H1 (cell line): ENCODE data around the gene ACKR2. TPM values are rescaled to one million over a fixed set of nuclear protein-coding genes. Genes with fewer than 3 reads are reported as not detected.

Experiments
- BCL11A ChIP-seq, 2 experiments: IDR thresholded peaks; one replicate each; pipeline ENCODE4 v1.6.1; 2011; ENCODE audit warnings: low read depth in 2 of 2, low read length in 2 of 2, mild to moderate bottlenecking in 2 of 2
- CBX5 ChIP-seq: fragments of 300-800, 300-1000 bp; sonication (generic); IDR thresholded peaks from 2 replicates; pipeline ENCODE4 v1.7.1; 2016; ENCODE audit warnings: antibody characterized with exemption, low read length, low read depth
- EGR1 ChIP-seq: IDR thresholded peaks from 2 replicates; pipeline ENCODE4 v1.6.1; 2011; ENCODE audit warnings: low read depth, low read length, borderline replicate concordance
- NRF1 ChIP-seq: IDR thresholded peaks from 2 replicates; pipeline ENCODE4 v1.6.1; 2011; ENCODE audit warnings: mild to moderate bottlenecking, low read depth, low read length, improper control_type of control experiment
- POLR2AphosphoS5 ChIP-seq: IDR thresholded peaks from 2 replicates; pipeline ENCODE4 v1.6.1; 2011; ENCODE audit warnings: low read depth, low read length
- SP4 ChIP-seq: IDR thresholded peaks from 2 replicates; pipeline ENCODE4 v1.6.1; 2012; ENCODE audit warnings: low read length, inconsistent platforms
- YY1 ChIP-seq: IDR thresholded peaks from 2 replicates; pipeline ENCODE4 v1.6.1; 2011; ENCODE audit warnings: low read depth, mild to moderate bottlenecking, low read length
- polyA plus RNA-seq, 7 experiments: library from polyadenylated mRNA; depleted of rRNA in 3 of 7; stranded (reverse) in 5 of 7; unstranded in 2 of 7; fragments of >200 nt in 5 of 7; fragments of 200-250 nt in 2 of 7; gene quantifications; 1 replicate in 5 of 7; 2 replicates in 1 of 7; 4 replicates in 1 of 7; pipeline versions ENCODE4 v1.2.1 to v1.2.3, GENCODE V29; 2011 to 2013; ENCODE audit warnings: missing spikeins in 2 of 7, mixed read lengths in 2 of 7
- total RNA-seq: library from RNA; stranded (reverse); fragmentation: NEBNext Ultra II Directional; extraction: Animal tissue kit (Norgen Biotek cat#: 25700); gene quantifications from 2 replicates; pipeline ENCODE4 v1.2.1, GENCODE V29; 2021

The ACKR2 gene
- total and polyA plus RNA-seq, 2 of the 8 experiments (the other 6 are each of a cell fraction or from before 2014, with no cell fraction given), result 0.09 to 0.12 TPM

- TF ChIP-seq POLR2AphosphoS5 (no peak), EGR1 (no peak), BCL11A (IDR thresholded peaks at IDR 0.05; ENCODE audit: low read depth in 2 of 2, low read length in 2 of 2) (no peak), SP4 (no peak), YY1 (no peak), NRF1 (no peak), CBX5 (no peak)
Measured at GRCh38 chr3:42905740-42906069, 96.5 kb downstream of the ACKR2 start (continued).
